ENCODE results near the gene PROKR1.

- TF ChIP-seq CTCF (IDR thresholded peaks at IDR 0.05), result no peak
- TF ChIP-seq POLR2A (IDR thresholded peaks at IDR 0.05), result no peak
Measured at GRCh38 chr2:68692511-68692910, 49.1 kb downstream of the PROKR1 start.

Data from body of pancreas (tissue), 4 donors.